HEK293 (cell line): ENCODE data around the gene AURKB.
A peak's percentile ranks its signal among the peaks of the same experiment; 100 is the strongest.

ENCODE experiments used
- GLI2 ChIP-seq: fragments of 450-650 bp; formaldehyde crosslinking; IDR thresholded peaks from 2 replicates; pipeline ENCODE4; 2017; ENCODE audit warnings: missing biosample characterization, missing genetic modification characterization, low read depth, borderline replicate concordance
- GLIS2 ChIP-seq: fragments of 450-650 bp; formaldehyde crosslinking; IDR thresholded peaks from 2 replicates; pipeline ENCODE4 v1.5.1; 2016; ENCODE audit warnings: missing biosample characterization, missing genetic modification characterization
- KLF1 ChIP-seq: fragments of 450-650 bp; formaldehyde crosslinking; IDR thresholded peaks from 2 replicates; pipeline ENCODE4 v1.5.1; 2016; ENCODE audit warnings: missing biosample characterization, missing genetic modification characterization
- KLF7 ChIP-seq: fragments of 450-650 bp; formaldehyde crosslinking; IDR thresholded peaks from 2 replicates; pipeline ENCODE4 v1.5.1; 2016; ENCODE audit warnings: missing biosample characterization, missing genetic modification characterization, borderline replicate concordance
- KLF9 ChIP-seq: fragments of 450-650 bp; formaldehyde crosslinking; IDR thresholded peaks from 2 replicates; pipeline ENCODE4 v1.5.1; 2016; ENCODE audit warnings: missing biosample characterization, missing genetic modification characterization, low read depth
- SP7 ChIP-seq: fragments of 450-650 bp; formaldehyde crosslinking; IDR thresholded peaks from 2 replicates; pipeline ENCODE4 v1.5.1; 2016; ENCODE audit warnings: missing biosample characterization, missing genetic modification characterization
- ZBTB20 ChIP-seq: fragments of 450-650 bp; formaldehyde crosslinking; IDR thresholded peaks from 2 replicates; pipeline ENCODE4 v1.5.1; 2016; ENCODE audit warnings: missing biosample characterization, missing genetic modification characterization
- ZFP3 ChIP-seq: fragments of 450-650 bp; formaldehyde crosslinking; IDR thresholded peaks from 2 replicates; pipeline ENCODE4 v1.5.1; 2016; ENCODE audit warnings: low read depth, missing biosample characterization, missing genetic modification characterization
- ZFP41 ChIP-seq: fragments of 450-650 bp; formaldehyde crosslinking; IDR thresholded peaks from 2 replicates; pipeline ENCODE4 v1.5.1; 2016; ENCODE audit warnings: missing biosample characterization, missing genetic modification characterization, borderline replicate concordance
- ZNF10 ChIP-seq: fragments of 450-650 bp; formaldehyde crosslinking; IDR thresholded peaks from 2 replicates; pipeline ENCODE4 v1.5.1; 2017; ENCODE audit warnings: missing biosample characterization, missing genetic modification characterization
- ZNF211 ChIP-seq: fragments of 450-650 bp; formaldehyde crosslinking; IDR thresholded peaks from 2 replicates; pipeline ENCODE4 v1.5.1; 2016; ENCODE audit warnings: low read depth, missing biosample characterization, missing genetic modification characterization
- ZNF223 ChIP-seq: fragments of 450-650 bp; formaldehyde crosslinking; IDR thresholded peaks from 2 replicates; pipeline ENCODE4 v1.5.1; 2016; ENCODE audit warnings: missing biosample characterization, missing genetic modification characterization
- ZNF274 ChIP-seq, 2 experiments: fragments of 200-500 bp in 1 of 2; fragments of 450-650 bp in 1 of 2; sonication (Bioruptor generic) in 1 of 2; formaldehyde crosslinking in 1 of 2; IDR thresholded peaks; 2 replicates each; pipeline versions ENCODE4 v1.5.1 to v1.6.1; 2014 to 2016; ENCODE audit warnings: borderline replicate concordance in 1 of 2, inconsistent platforms in 1 of 2, low read length in 1 of 2, missing biosample characterization in 1 of 2, missing genetic modification characterization in 1 of 2
- ZNF280C ChIP-seq: fragments of 450-650 bp; formaldehyde crosslinking; IDR thresholded peaks from 2 replicates; pipeline ENCODE4 v1.5.1; 2016; ENCODE audit warnings: missing biosample characterization, missing genetic modification characterization
- ZNF391 ChIP-seq: fragments of 450-650 bp; formaldehyde crosslinking; IDR thresholded peaks from 2 replicates; pipeline ENCODE4 v1.5.1; 2016; ENCODE audit warnings: low read depth, missing biosample characterization, missing genetic modification characterization, borderline replicate concordance
- ZNF416 ChIP-seq: fragments of 450-650 bp; formaldehyde crosslinking; IDR thresholded peaks from 2 replicates; pipeline ENCODE4 v1.5.1; 2016; ENCODE audit warnings: missing biosample characterization, missing genetic modification characterization
- ZNF423 ChIP-seq: fragments of 450-650 bp; formaldehyde crosslinking; IDR thresholded peaks from 2 replicates; pipeline ENCODE4 v1.5.1; 2016; ENCODE audit warnings: missing biosample characterization, missing genetic modification characterization
- ZNF529 ChIP-seq: fragments of 450-650 bp; formaldehyde crosslinking; IDR thresholded peaks from 2 replicates; pipeline ENCODE4 v1.5.1; 2017; ENCODE audit warnings: missing genetic modification characterization, missing biosample characterization; ENCODE audit not compliant: insufficient replicate concordance
- ZNF600 ChIP-seq: fragments of 450-650 bp; formaldehyde crosslinking; IDR thresholded peaks from 2 replicates; pipeline ENCODE4 v1.5.1; 2016; ENCODE audit warnings: missing biosample characterization, missing genetic modification characterization
- ZNF624 ChIP-seq: fragments of 450-650 bp; formaldehyde crosslinking; IDR thresholded peaks from 2 replicates; pipeline ENCODE4 v1.5.1; 2017; ENCODE audit warnings: missing biosample characterization, missing genetic modification characterization
- ZNF660 ChIP-seq: fragments of 450-650 bp; IDR thresholded peaks from 2 replicates; pipeline ENCODE4 v1.5.1; 2018; ENCODE audit warnings: missing biosample characterization, mild to moderate bottlenecking, missing genetic modification characterization
- ZNF670 ChIP-seq: fragments of 450-650 bp; formaldehyde crosslinking; IDR thresholded peaks from 2 replicates; pipeline ENCODE4 v1.5.1; 2016; ENCODE audit warnings: missing biosample characterization, missing genetic modification characterization, low read depth
- ZNF692 ChIP-seq: fragments of 450-650 bp; formaldehyde crosslinking; IDR thresholded peaks from 2 replicates; pipeline ENCODE4 v1.5.1; 2016; ENCODE audit warnings: missing biosample characterization, missing genetic modification characterization
- ZNF707 ChIP-seq: fragments of 450-650 bp; formaldehyde crosslinking; IDR thresholded peaks from 2 replicates; pipeline ENCODE4 v1.5.1; 2016; ENCODE audit warnings: missing biosample characterization, missing genetic modification characterization
- ZNF843 ChIP-seq: fragments of 450-650 bp; formaldehyde crosslinking; IDR thresholded peaks from 2 replicates; pipeline ENCODE4 v1.5.1; 2016; ENCODE audit warnings: missing biosample characterization, missing genetic modification characterization
- TF ChIP-seq, protein P1 (sequence below): fragments of 450-650 bp; formaldehyde crosslinking; conservative IDR thresholded peaks from 2 replicates; pipeline ENCODE4 v1.5.1; 2016; ENCODE audit warnings: low read depth, missing biosample characterization, missing genetic modification characterization
- TF ChIP-seq, protein P2 (sequence below): fragments of 450-650 bp; formaldehyde crosslinking; IDR thresholded peaks from 2 replicates; pipeline ENCODE4 v1.5.1; 2016; ENCODE audit warnings: missing biosample characterization, missing genetic modification characterization

AURKB gene

GRCh38 chr17:8189711-8190477 is 20.5 kb downstream of the AURKB start, which contains the start of gene BORCS6 (continued):
- no peak for TF ChIP-seq ZFP41 (tag by site-specific recombination)
- TF ChIP-seq ZNF692 (tag by site-specific recombination), result peak; percentile 72; the same call in 1 of the 2 replicates
- TF ChIP-seq SP7, result no peak
- TF ChIP-seq ZNF416 (tag by site-specific recombination), result no peak
- TF ChIP-seq ZNF10, result no peak
- TF ChIP-seq ZNF223 (tag by site-specific recombination), result no peak
- TF ChIP-seq KLF1 (tag by site-specific recombination), result peak; percentile 29; the same call in 1 of the 2 replicates
- TF ChIP-seq ZNF391, result 0 out of 2 replicates have a peak, but pooled peaks have one; percentile 22
- TF ChIP-seq ZNF624 (tag by site-specific recombination), result no peak
- TF ChIP-seq ZNF274 (IDR thresholded peaks at IDR 0.05; ENCODE audit: low read length), result no peak
- no peak for TF ChIP-seq ZNF274 (tag by site-specific recombination; IDR thresholded peaks at IDR 0.05; ENCODE audit: borderline replicate concordance)
- TF ChIP-seq KLF9, result no peak
- no peak for TF ChIP-seq ZNF211 (tag by site-specific recombination)
- no peak for TF ChIP-seq ZNF280C
- TF ChIP-seq ZBTB20 (tag by site-specific recombination), result peak; percentile 55; the same call in 1 of the 2 replicates
- no peak for TF ChIP-seq ZNF670 (tag by site-specific recombination)
- no peak for TF ChIP-seq GLI2 (tag by site-specific recombination)
- TF ChIP-seq ZNF843 (tag by site-specific recombination), result no peak
- peak; percentile 87 for TF ChIP-seq ZNF423 (tag by site-specific recombination)
- TF ChIP-seq ZNF660 (tag by site-specific recombination), result peak; percentile 23; the same call in 1 of the 2 replicates
- TF ChIP-seq GLIS2, result peak; percentile 94
- no peak; the same call in 1 of the 2 replicates for TF ChIP-seq KLF7 (tag by site-specific recombination)
- TF ChIP-seq ZNF600 (tag by site-specific recombination), result peak; percentile 95
- TF ChIP-seq ZFP3 (tag by site-specific recombination), result no peak
- TF ChIP-seq ZNF707, result no peak
- no peak for TF ChIP-seq ZNF529 (tag by site-specific recombination)
- TF ChIP-seq, protein P1, sequence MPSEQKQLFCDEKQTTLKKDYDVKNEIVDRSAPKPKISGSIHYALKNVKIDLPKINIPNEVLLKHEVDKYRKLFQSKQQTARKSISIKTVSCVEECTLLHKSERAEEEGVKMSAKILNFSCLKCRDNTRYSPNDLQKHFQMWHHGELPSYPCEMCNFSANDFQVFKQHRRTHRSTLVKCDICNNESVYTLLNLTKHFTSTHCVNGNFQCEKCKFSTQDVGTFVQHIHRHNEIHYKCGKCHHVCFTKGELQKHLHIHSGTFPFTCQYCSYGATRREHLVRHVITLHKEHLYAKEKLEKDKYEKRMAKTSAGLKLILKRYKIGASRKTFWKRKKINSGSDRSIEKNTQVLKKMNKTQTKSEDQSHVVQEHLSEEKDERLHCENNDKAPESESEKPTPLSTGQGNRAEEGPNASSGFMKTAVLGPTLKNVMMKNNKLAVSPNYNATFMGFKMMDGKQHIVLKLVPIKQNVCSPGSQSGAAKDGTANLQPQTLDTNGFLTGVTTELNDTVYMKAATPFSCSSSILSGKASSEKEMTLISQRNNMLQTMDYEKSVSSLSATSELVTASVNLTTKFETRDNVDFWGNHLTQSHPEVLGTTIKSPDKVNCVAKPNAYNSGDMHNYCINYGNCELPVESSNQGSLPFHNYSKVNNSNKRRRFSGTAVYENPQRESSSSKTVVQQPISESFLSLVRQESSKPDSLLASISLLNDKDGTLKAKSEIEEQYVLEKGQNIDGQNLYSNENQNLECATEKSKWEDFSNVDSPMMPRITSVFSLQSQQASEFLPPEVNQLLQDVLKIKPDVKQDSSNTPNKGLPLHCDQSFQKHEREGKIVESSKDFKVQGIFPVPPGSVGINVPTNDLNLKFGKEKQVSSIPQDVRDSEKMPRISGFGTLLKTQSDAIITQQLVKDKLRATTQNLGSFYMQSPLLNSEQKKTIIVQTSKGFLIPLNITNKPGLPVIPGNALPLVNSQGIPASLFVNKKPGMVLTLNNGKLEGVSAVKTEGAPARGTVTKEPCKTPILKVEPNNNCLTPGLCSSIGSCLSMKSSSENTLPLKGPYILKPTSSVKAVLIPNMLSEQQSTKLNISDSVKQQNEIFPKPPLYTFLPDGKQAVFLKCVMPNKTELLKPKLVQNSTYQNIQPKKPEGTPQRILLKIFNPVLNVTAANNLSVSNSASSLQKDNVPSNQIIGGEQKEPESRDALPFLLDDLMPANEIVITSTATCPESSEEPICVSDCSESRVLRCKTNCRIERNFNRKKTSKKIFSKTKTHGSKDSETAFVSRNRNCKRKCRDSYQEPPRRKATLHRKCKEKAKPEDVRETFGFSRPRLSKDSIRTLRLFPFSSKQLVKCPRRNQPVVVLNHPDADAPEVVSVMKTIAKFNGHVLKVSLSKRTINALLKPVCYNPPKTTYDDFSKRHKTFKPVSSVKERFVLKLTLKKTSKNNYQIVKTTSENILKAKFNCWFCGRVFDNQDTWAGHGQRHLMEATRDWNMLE (tag by site-specific recombination), result peak; percentile 37; the same call in 1 of the 2 replicates
- TF ChIP-seq, protein P2, sequence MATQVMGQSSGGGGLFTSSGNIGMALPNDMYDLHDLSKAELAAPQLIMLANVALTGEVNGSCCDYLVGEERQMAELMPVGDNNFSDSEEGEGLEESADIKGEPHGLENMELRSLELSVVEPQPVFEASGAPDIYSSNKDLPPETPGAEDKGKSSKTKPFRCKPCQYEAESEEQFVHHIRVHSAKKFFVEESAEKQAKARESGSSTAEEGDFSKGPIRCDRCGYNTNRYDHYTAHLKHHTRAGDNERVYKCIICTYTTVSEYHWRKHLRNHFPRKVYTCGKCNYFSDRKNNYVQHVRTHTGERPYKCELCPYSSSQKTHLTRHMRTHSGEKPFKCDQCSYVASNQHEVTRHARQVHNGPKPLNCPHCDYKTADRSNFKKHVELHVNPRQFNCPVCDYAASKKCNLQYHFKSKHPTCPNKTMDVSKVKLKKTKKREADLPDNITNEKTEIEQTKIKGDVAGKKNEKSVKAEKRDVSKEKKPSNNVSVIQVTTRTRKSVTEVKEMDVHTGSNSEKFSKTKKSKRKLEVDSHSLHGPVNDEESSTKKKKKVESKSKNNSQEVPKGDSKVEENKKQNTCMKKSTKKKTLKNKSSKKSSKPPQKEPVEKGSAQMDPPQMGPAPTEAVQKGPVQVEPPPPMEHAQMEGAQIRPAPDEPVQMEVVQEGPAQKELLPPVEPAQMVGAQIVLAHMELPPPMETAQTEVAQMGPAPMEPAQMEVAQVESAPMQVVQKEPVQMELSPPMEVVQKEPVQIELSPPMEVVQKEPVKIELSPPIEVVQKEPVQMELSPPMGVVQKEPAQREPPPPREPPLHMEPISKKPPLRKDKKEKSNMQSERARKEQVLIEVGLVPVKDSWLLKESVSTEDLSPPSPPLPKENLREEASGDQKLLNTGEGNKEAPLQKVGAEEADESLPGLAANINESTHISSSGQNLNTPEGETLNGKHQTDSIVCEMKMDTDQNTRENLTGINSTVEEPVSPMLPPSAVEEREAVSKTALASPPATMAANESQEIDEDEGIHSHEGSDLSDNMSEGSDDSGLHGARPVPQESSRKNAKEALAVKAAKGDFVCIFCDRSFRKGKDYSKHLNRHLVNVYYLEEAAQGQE (tag by site-specific recombination), result no peak
